Prostate gland (tissue), 2 donors: ENCODE results near the gene DGAT2. TPM values are rescaled to one million over a fixed set of nuclear protein-coding genes. Genes with fewer than 3 reads are reported as not detected.

Experiments
- DNase-seq: peaks from one replicate; pipeline ENCODE4 v3.0.0-alpha.2; 2019; ENCODE audit warnings: low spot score
- H3K27ac ChIP-seq, 2 donors: fragments of 200-600 bp; sonication (generic); 2 replicates each; pipeline ENCODE4 v1.5.1; 2017 to 2019
- H3K27me3 ChIP-seq: fragments of 200-600 bp; sonication (generic); replicated peaks from 2 replicates; pipeline ENCODE4 v1.5.1; 2019; ENCODE audit not compliant: insufficient read depth
- H3K36me3 ChIP-seq, 2 donors: fragments of 200-600 bp; sonication (generic); 1 replicate in 1 of 2; 2 replicates in 1 of 2; pipeline versions ENCODE4 v1.5.1 to v1.8.1; 2017 to 2019
- H3K4me1 ChIP-seq: fragments of 200-600 bp; sonication (generic); replicated peaks from 2 replicates; pipeline ENCODE4 v1.5.1; 2019
- H3K4me3 ChIP-seq, 2 donors: fragments of 200-600 bp; sonication (generic); 2 replicates each; pipeline ENCODE4 v1.5.1; 2017 to 2019
- H3K9me3 ChIP-seq: fragments of 200-600 bp; sonication (generic); 2 replicates; pipeline ENCODE4 v1.5.1; 2017
- CTCF ChIP-seq, 4 experiments: fragments of 200-600 bp in 2 of 4; fragments of 450-650 bp in 2 of 4; sonication (generic) in 2 of 4; IDR thresholded peaks; 1 replicate in 3 of 4; 2 replicates in 1 of 4; pipeline ENCODE4 v1.5.1; 2016 to 2019; ENCODE audit warnings: antibody characterized with exemption in 4 of 4, mild to moderate bottlenecking in 2 of 4, moderate library complexity in 2 of 4
- POLR2A ChIP-seq: fragments of 450-650 bp; IDR thresholded peaks from one replicate; pipeline ENCODE4 v1.6.1; 2016; ENCODE audit warnings: antibody characterized with exemption, mild to moderate bottlenecking
- POLR2AphosphoS5 ChIP-seq: sonication (generic); formaldehyde crosslinking; IDR thresholded peaks from one replicate; pipeline ENCODE4 v1.6.1; 2017; ENCODE audit warnings: antibody characterized with exemption
- WGBS: methylation state at CpG from one replicate; pipeline ENCODE4 v1.1.5; 2018; 5-methylcytosine and 5-hydroxymethylcytosine counted together
- intact Hi-C: fragments of 100-400 bp; cut with DNase I; formaldehyde crosslinking; loops from one replicate; pipeline ENCODE4 v1.14.2; 2022
- total RNA-seq, 2 donors: library from RNA; depleted of rRNA; stranded (reverse); fragments of >200 nt; gene quantifications; one replicate each; pipeline ENCODE4 v1.1.0, GENCODE V29; 2016

Gene DGAT2
- total RNA-seq, 2 donors from 2014 or later = 5.6 to 24.6 TPM

- intact Hi-C loops = no loop called here
- 89% methylated on average over 4 of the region's 4 CpGs for WGBS
Measured at GRCh38 chr11:75776546-75776945, 8.0 kb downstream of the DGAT2 start.

GRCh38 chr11:75777461-75778110, 9.0 kb downstream of the DGAT2 start:
- DNase-seq = no peak
- intact Hi-C loops = no loop called here
- Histone ChIP-seq H3K4me1 (no peaks in the 10 kb centered on the region), H3K9me3 (no peaks in the 10 kb centered on the region), H3K27ac (no peak overlapping the region), H3K4me3 (no peak overlapping the region), H3K27me3 (no peaks in the 10 kb centered on the region), H3K36me3 (no peaks in the 10 kb centered on the region)
- TF ChIP-seq POLR2AphosphoS5 (no peak), CTCF (IDR thresholded peaks at IDR 0.05) (no peak), POLR2A (no peak)
- WGBS = 91% methylated on average over 13 of the region's 13 CpGs

More at GRCh38 chr11:75776546-75776945, 8.0 kb downstream of the DGAT2 start:
- H3K27ac ChIP-seq = no peak overlapping the region
- no peaks in the 10 kb centered on the region for H3K4me1 ChIP-seq
- no peaks in the 10 kb centered on the region for H3K36me3 ChIP-seq
- no peaks in the 10 kb centered on the region for H3K27me3 ChIP-seq
- H3K4me3 ChIP-seq = no peak overlapping the region
- DNase-seq = no peak
- no peaks in the 10 kb centered on the region for H3K9me3 ChIP-seq
- TF ChIP-seq CTCF (IDR thresholded peaks at IDR 0.05) (no peak), POLR2AphosphoS5 (no peak), POLR2A (no peak)

- H3K36me3 ChIP-seq = no peaks in the 10 kb centered on the region
- DNase-seq = no peak
- 80% methylated on average over 5 of the region's 5 CpGs for WGBS
Measured at GRCh38 chr11:75778962-75779361, 10.4 kb downstream of the DGAT2 start.

GRCh38 chr11:75779960-75780359, 11.4 kb downstream of the DGAT2 start:
- no peaks in the 10 kb centered on the region for H3K4me1 ChIP-seq
- no peak overlapping the region for H3K27ac ChIP-seq
- intact Hi-C loops = no loop called here
- 75% methylated on average over 2 of the region's 2 CpGs for WGBS
- no peak for DNase-seq
- no peaks in the 10 kb centered on the region for H3K9me3 ChIP-seq
- TF ChIP-seq POLR2AphosphoS5 (no peak), POLR2A (no peak), CTCF (IDR thresholded peaks at IDR 0.05) (no peak)
- no peaks in the 10 kb centered on the region for H3K27me3 ChIP-seq
- H3K4me3 ChIP-seq = no peak overlapping the region
- H3K36me3 ChIP-seq = no peaks in the 10 kb centered on the region

More at GRCh38 chr11:75778962-75779361, 10.4 kb downstream of the DGAT2 start:
- no peaks in the 10 kb centered on the region for H3K27me3 ChIP-seq
- H3K4me1 ChIP-seq = no peaks in the 10 kb centered on the region
- intact Hi-C loops = no loop called here
- TF ChIP-seq CTCF (IDR thresholded peaks at IDR 0.05) (no peak), POLR2A (no peak), POLR2AphosphoS5 (no peak)
- H3K9me3 ChIP-seq = no peaks in the 10 kb centered on the region
- no peak overlapping the region for H3K27ac ChIP-seq
- H3K4me3 ChIP-seq = no peak overlapping the region

- Histone ChIP-seq H3K4me3 (no peak overlapping the region), H3K27me3 (no peaks in the 10 kb centered on the region), H3K36me3 (no peaks in the 10 kb centered on the region), H3K4me1 (no peaks in the 10 kb centered on the region), H3K9me3 (no peaks in the 10 kb centered on the region), H3K27ac (no peak overlapping the region)
- DNase-seq = no peak
- intact Hi-C loops = no loop called here
- TF ChIP-seq POLR2A = no peak
- TF ChIP-seq POLR2AphosphoS5 = no peak
- TF ChIP-seq CTCF (IDR thresholded peaks at IDR 0.05) = no peak
- WGBS = 84% methylated on average over 3 of the region's 3 CpGs
Measured at GRCh38 chr11:75780888-75781287, 12.3 kb downstream of the DGAT2 start.
